IMR-90 (cell line): ENCODE measurements around the gene TCF4. TPM values are rescaled to one million over a fixed set of nuclear protein-coding genes. Genes with fewer than 3 reads are reported as not detected.

Experiments
- ATAC-seq: fragments of 200-7000 bp; cut with Tn5 transposase; 2 replicates; pipeline ENCODE4 v1.9.1; 2020; ENCODE audit warnings: low read depth, mild to moderate bottlenecking, moderate library complexity
- BruUV-seq: library from RNA; stranded (reverse); fragments of 400-500 nt; replicated peaks from 2 replicates; lab custom pipeline; 2021; lab: Mats Ljungman, UMichigan
- CTCF ChIA-PET: fragments of 300-600 bp; formaldehyde crosslinking; extraction: SDS; loops from one replicate; lab custom pipeline; 2021; ENCODE audit warnings: antibody characterized with exemption; lab: Yijun Ruan, JAX
- POLR2A ChIA-PET: fragments of 300-600 bp; sonication (Branson Sonifier 250); formaldehyde crosslinking; loops from one replicate; lab custom pipeline; 2022; ENCODE audit warnings: antibody characterized with exemption; ENCODE audit not compliant: unreplicated experiment; lab: Charles Lee
- DNase-seq: peaks from one replicate; pipeline ENCODE4 v3.0.0; 2013
- H2AFZ ChIP-seq: replicated peaks from 2 replicates; pipeline ENCODE3; 2013; ENCODE audit warnings: low read length, mild to moderate bottlenecking; ENCODE audit not compliant: poor library complexity
- H2AK5ac ChIP-seq: 2 replicates; pipeline ENCODE4 v1.6.1; 2013; ENCODE audit warnings: low read depth, low read length, inconsistent platforms
- H2AK9ac ChIP-seq: replicated peaks from 2 replicates; pipeline ENCODE3; 2013; ENCODE audit warnings: mild to moderate bottlenecking, low read depth, low read length, moderate library complexity; ENCODE audit not compliant: poor library complexity
- H2BK120ac ChIP-seq: 2 replicates; pipeline ENCODE4 v1.6.1; 2013; ENCODE audit warnings: low read depth, low read length, inconsistent platforms
- H2BK15ac ChIP-seq: 3 replicates; pipeline ENCODE4 v1.6.1; 2013; ENCODE audit warnings: low read depth, low read length, inconsistent platforms
- H2BK20ac ChIP-seq: 2 replicates; pipeline ENCODE4 v1.6.1; 2013; ENCODE audit warnings: low read depth, mild to moderate bottlenecking, inconsistent platforms, low read length, moderate library complexity
- H2BK5ac ChIP-seq: 2 replicates; pipeline ENCODE4 v1.6.1; 2013; ENCODE audit warnings: mild to moderate bottlenecking, low read depth, low read length, inconsistent platforms; ENCODE audit not compliant: poor library complexity, severe bottlenecking
- H3K14ac ChIP-seq: replicated peaks from 2 replicates; pipeline ENCODE4 v1.6.1; 2013; ENCODE audit warnings: low read depth, low read length, inconsistent platforms
- H3K18ac ChIP-seq: 2 replicates; pipeline ENCODE4 v1.6.1; 2013; ENCODE audit warnings: low read depth, low read length, control low read depth
- H3K23ac ChIP-seq: 2 replicates; pipeline ENCODE4 v1.6.1; 2013; ENCODE audit warnings: low read depth, low read length, inconsistent platforms
- H3K27ac ChIP-seq: 2 replicates; pipeline ENCODE4 v1.5.1; 2013; ENCODE audit warnings: mild to moderate bottlenecking, control low read depth, low read length; ENCODE audit not compliant: insufficient read depth
- H3K27me3 ChIP-seq: 2 replicates; pipeline ENCODE4 v1.6.1; 2013; ENCODE audit warnings: low read length; ENCODE audit not compliant: control insufficient read depth, insufficient read depth
- H3K36me3 ChIP-seq: 2 replicates; pipeline ENCODE4 v1.6.1; 2013; ENCODE audit warnings: low read length, mixed read lengths; ENCODE audit not compliant: control insufficient read depth, insufficient read depth
- H3K4ac ChIP-seq: 2 replicates; pipeline ENCODE4 v1.6.1; 2013; ENCODE audit warnings: low read depth, low read length, inconsistent platforms
- H3K4me1 ChIP-seq: 2 replicates; pipeline ENCODE4 v1.6.1; 2013; ENCODE audit warnings: low read length, mixed read lengths; ENCODE audit not compliant: control insufficient read depth, insufficient read depth
- H3K4me2 ChIP-seq: 2 replicates; pipeline ENCODE4 v1.6.1; 2013; ENCODE audit warnings: low read depth, mild to moderate bottlenecking, control low read depth, low read length, moderate library complexity
- H3K4me3 ChIP-seq: 2 replicates; pipeline ENCODE4 v1.5.1; 2013; ENCODE audit warnings: low read depth, mild to moderate bottlenecking, control low read depth, low read length, moderate library complexity; ENCODE audit not compliant: insufficient read depth
- H3K56ac ChIP-seq: 2 replicates; pipeline ENCODE4 v1.6.1; 2013; ENCODE audit warnings: low read length, inconsistent platforms; ENCODE audit not compliant: insufficient read depth; ENCODE audit errors: extremely low read depth
- H3K79me1 ChIP-seq, 2 experiments: 2 replicates each; pipeline ENCODE4 v1.6.1; 2013; ENCODE audit warnings: low read length in 2 of 2, inconsistent platforms in 1 of 2, low read depth in 1 of 2
- H3K9ac ChIP-seq: 2 replicates; pipeline ENCODE4 v1.6.1; 2013; ENCODE audit warnings: low read depth, low read length, control low read depth
- H3K9me1 ChIP-seq: 2 replicates; pipeline ENCODE4 v1.6.1; 2013; ENCODE audit warnings: low read length, inconsistent platforms; ENCODE audit not compliant: insufficient read depth
- H3K9me3 ChIP-seq: 2 replicates; pipeline ENCODE4 v1.6.1; 2013; ENCODE audit warnings: low read length; ENCODE audit not compliant: control insufficient read depth, insufficient read depth
- H4K20me1 ChIP-seq: 2 replicates; pipeline ENCODE4 v1.6.1; 2013; ENCODE audit warnings: low read length, inconsistent platforms; ENCODE audit not compliant: insufficient read depth
- H4K5ac ChIP-seq: 2 replicates; pipeline ENCODE4 v1.6.1; 2013; ENCODE audit warnings: mild to moderate bottlenecking, low read depth, low read length, control low read depth
- H4K8ac ChIP-seq, 2 experiments: 2 replicates each; pipeline ENCODE4 v1.6.1; 2013; ENCODE audit warnings: low read depth in 2 of 2, low read length in 2 of 2, control low read depth in 1 of 2, inconsistent platforms in 1 of 2
- H4K91ac ChIP-seq: 2 replicates; pipeline ENCODE4 v1.6.1; 2013; ENCODE audit warnings: low read depth, low read length, inconsistent platforms; ENCODE audit not compliant: insufficient read depth
- BHLHE40 ChIP-seq: fragments of 150-350 bp; IDR thresholded peaks from 2 replicates; pipeline ENCODE4 v1.6.1; 2016; ENCODE audit warnings: mild to moderate bottlenecking, low read depth, low read length
- CEBPB ChIP-seq: IDR thresholded peaks from 2 replicates; pipeline ENCODE4 v1.6.1; 2012; ENCODE audit warnings: low read depth, low read length, improper control_type of control experiment
- CHD1 ChIP-seq: IDR thresholded peaks from 2 replicates; pipeline ENCODE4 v1.6.1; 2012; ENCODE audit warnings: low read depth, low read length, improper control_type of control experiment
- CTCF ChIP-seq: conservative IDR thresholded peaks from 2 replicates; pipeline ENCODE4 v1.5.1; 2012; ENCODE audit warnings: mild to moderate bottlenecking, low read depth, low read length, improper control_type of control experiment
- ELK1 ChIP-seq: fragments of 150-350 bp; IDR thresholded peaks from 2 replicates; pipeline ENCODE4 v1.6.1; 2016; ENCODE audit warnings: low read depth, mild to moderate bottlenecking, low read length, moderate library complexity, borderline replicate concordance
- FOS ChIP-seq: fragments of 150-350 bp; IDR thresholded peaks from 2 replicates; pipeline ENCODE4 v1.6.1; 2016; ENCODE audit warnings: low read depth, low read length
- MAFK ChIP-seq: IDR thresholded peaks from 2 replicates; pipeline ENCODE4 v1.6.1; 2012; ENCODE audit warnings: low read depth, low read length, improper control_type of control experiment
- MAZ ChIP-seq: IDR thresholded peaks from 2 replicates; pipeline ENCODE4 v1.6.1; 2012; ENCODE audit warnings: low read depth, mild to moderate bottlenecking, low read length, improper control_type of control experiment, moderate library complexity, borderline replicate concordance
- MXI1 ChIP-seq: IDR thresholded peaks from 2 replicates; pipeline ENCODE4 v1.6.1; 2012; ENCODE audit warnings: low read depth, mild to moderate bottlenecking, low read length, moderate library complexity, borderline replicate concordance
- NFE2L2 ChIP-seq: fragments of 150-350 bp; IDR thresholded peaks from 2 replicates; pipeline ENCODE4 v1.6.1; 2016; ENCODE audit warnings: low read depth, mild to moderate bottlenecking, low read length
- POLR2A ChIP-seq: IDR thresholded peaks from 2 replicates; pipeline ENCODE4 v1.6.1; 2012; ENCODE audit warnings: mild to moderate bottlenecking, low read depth, low read length
- RAD21 ChIP-seq: IDR thresholded peaks from 2 replicates; pipeline ENCODE4 v1.6.1; 2012; ENCODE audit warnings: low read length, improper control_type of control experiment
- RCOR1 ChIP-seq: IDR thresholded peaks from 2 replicates; pipeline ENCODE4 v1.6.1; 2012; ENCODE audit warnings: mild to moderate bottlenecking, low read length, improper control_type of control experiment; ENCODE audit not compliant: insufficient replicate concordance
- RFX5 ChIP-seq: IDR thresholded peaks from 2 replicates; pipeline ENCODE4 v1.8.0; 2012; ENCODE audit warnings: low read depth, mild to moderate bottlenecking, low read length, moderate library complexity
- SMC3 ChIP-seq: fragments of 150-350 bp; IDR thresholded peaks from 2 replicates; pipeline ENCODE4 v1.6.1; 2016; ENCODE audit warnings: low read depth, mild to moderate bottlenecking, antibody characterized with exemption, low read length, moderate library complexity
- USF2 ChIP-seq: fragments of 150-350 bp; IDR thresholded peaks from 2 replicates; pipeline ENCODE4 v1.6.1; 2017; ENCODE audit warnings: mild to moderate bottlenecking, antibody characterized with exemption, low read length, low read depth
- WGBS, 2 experiments: methylation state at CpG; one replicate each; pipeline versions ENCODE4 v1.1.5 to v1.1.7; 2013; ENCODE audit warnings: missing lambda C conversion rate in 2 of 2; ENCODE audit not compliant: insufficient read length in 1 of 2; ENCODE audit errors: extremely low coverage in 2 of 2; 5-methylcytosine and 5-hydroxymethylcytosine counted together
- dilution Hi-C: fragments of 300-500 bp; cut with HindIII; formaldehyde crosslinking; loops from one replicate; pipeline ENCODE4 v1.14.3; 2018; ENCODE audit warnings: low sequenced_read_pairs; ENCODE audit not compliant: unreplicated experiment
- in situ Hi-C: fragments of 300-500 bp; cut with MboI; formaldehyde crosslinking; loops from 3 replicates; pipeline ENCODE4 v1.14.3; 2019; ENCODE audit warnings: low sequenced_read_pairs, inconsistent platforms, mixed read lengths
- intact Hi-C: fragments of 100-400 bp; cut with micrococcal nuclease; formaldehyde crosslinking; loops from 2 replicates; pipeline ENCODE4 v1.10.0; 2022
- polyA plus RNA-seq, 3 experiments: library from polyadenylated mRNA; depleted of rRNA; stranded (reverse); fragments of >200 nt; gene quantifications; 2 replicates each; pipeline ENCODE4 v1.2.3, GENCODE V29; 2012; ENCODE audit warnings: low replicate concordance in 1 of 3
- total RNA-seq: library from RNA; depleted of rRNA; stranded (reverse); fragments of >200 nt; gene quantifications from 2 replicates; pipeline ENCODE4 v1.2.3, GENCODE V29; 2012

TCF4 gene
- total and polyA plus RNA-seq, 2 of the 4 experiments (the other 2 are of a cell fraction) = 30.0 to 87.1 TPM

GRCh38 chr18:55296778-55297177 lies 291.2 kb downstream of the TCF4 start:
- POLR2A ChIA-PET = no interaction called here
- H3K36me3 ChIP-seq = peaks cover 1% of the 10 kb centered on the region; the same call in 1 of the 2 replicates
- H2AFZ ChIP-seq = no peak overlapping the region
- WGBS, 2 experiments = no CpG with 5 or more reads among the region's 3 CpGs
- peaks cover 5% of the 10 kb centered on the region for H3K4me1 ChIP-seq
- TF ChIP-seq MAFK (no peak), NFE2L2 (no peak), CEBPB (no peak), CHD1 (no peak), BHLHE40 (no peak), RAD21 (no peak), ELK1 (no peak), RFX5 (no peak), SMC3 (no peak), MAZ (no peak), RCOR1 (no peak), FOS (no peak), MXI1 (no peak), USF2 (no peak), CTCF (no peak), POLR2A (no peak)
- H3K27me3 ChIP-seq = no peaks in the 10 kb centered on the region
- no peak overlapping the region for H2BK20ac ChIP-seq
- DNase-seq (no peak), ATAC-seq (no peak)
- BruUV-seq = no TSS peak
- peaks cover 4% of the 10 kb centered on the region; the same call in 1 of the 2 replicates for H4K20me1 ChIP-seq
- H2BK15ac ChIP-seq = no peak overlapping the region
- H2BK5ac ChIP-seq = no peak overlapping the region
- H3K79me1 ChIP-seq = peaks cover 34 to 57% of the 10 kb centered on the region in 2 experiments
- intact Hi-C loops (no loop called here), in situ Hi-C loops (no loop called here), dilution Hi-C loops (no loop called here)
- H3K4me3 ChIP-seq = no peak overlapping the region
- H2BK120ac ChIP-seq = no peak overlapping the region
- no peak overlapping the region for H3K23ac ChIP-seq
- no peak overlapping the region for H2AK9ac ChIP-seq
- H4K91ac ChIP-seq = no peak overlapping the region
- H2AK5ac ChIP-seq = no peak overlapping the region
- H3K56ac ChIP-seq = no peak overlapping the region
- H4K8ac ChIP-seq = no peak overlapping the region
- no peak overlapping the region for H4K5ac ChIP-seq
- H3K9me3 ChIP-seq = no peaks in the 10 kb centered on the region
- H3K4ac ChIP-seq = no peak overlapping the region
- no peak overlapping the region for H3K9ac ChIP-seq
- no peak overlapping the region for H3K4me2 ChIP-seq
- H3K27ac ChIP-seq = no peak overlapping the region
- H3K14ac ChIP-seq = no peak overlapping the region
- no peak overlapping the region for H3K18ac ChIP-seq
- CTCF ChIA-PET = interaction anchor here (1.2 kb wide), 1 partner anchor 22 kb away, joined by 3 read pairs; no protein-coding TSS in a partner anchor
- H3K9me1 ChIP-seq = peaks cover 4% of the 10 kb centered on the region; the same call in 1 of the 2 replicates
